ENCODE data around the gene TOB2. TPM values are rescaled to one million over a fixed set of nuclear protein-coding genes. Genes with fewer than 3 reads are reported as not detected.

Gene TOB2
- total and polyA plus RNA-seq, 3 donors from 2014 or later, result 32.7 to 41.7 (median 35.4) TPM

GRCh38 chr22:41487037-41487935 lies 40.7 kb upstream of the TOB2 start:
- H3K9me3 ChIP-seq, result no peaks in the 10 kb centered on the region
- TF ChIP-seq CTCF (IDR thresholded peaks at IDR 0.05), result no peak
- TF ChIP-seq POLR2A (IDR thresholded peaks at IDR 0.05), result no peak
- intact Hi-C loops (cut with DNase I; ENCODE audit: low total_unique reads), result no loop called here
- H3K27ac ChIP-seq, result no peak overlapping the region
- H3K36me3 ChIP-seq (ENCODE audit: low read depth, missing control alignments), result no peaks in the 10 kb centered on the region
- 78 to 79% methylated on average over 8 of the region's 8 CpGs for WGBS, 2 donors
- DNase-seq, result no peak
- H3K4me1 ChIP-seq, result peaks cover 23% of the 10 kb centered on the region
- H3K4me3 ChIP-seq, result no peak overlapping the region
- no peaks in the 10 kb centered on the region for H3K27me3 ChIP-seq

GRCh38 chr22:41485033-41485432 lies 38.4 kb upstream of the TOB2 start:
- Histone ChIP-seq H3K27ac (no peak overlapping the region), H3K4me1 (peaks cover 24% of the 10 kb centered on the region), H3K27me3 (no peaks in the 10 kb centered on the region), H3K36me3 (ENCODE audit: low read depth, missing control alignments) (no peaks in the 10 kb centered on the region), H3K9me3 (no peaks in the 10 kb centered on the region), H3K4me3 (no peak overlapping the region)
- no peak for TF ChIP-seq POLR2A (IDR thresholded peaks at IDR 0.05)
- no peak for TF ChIP-seq CTCF (IDR thresholded peaks at IDR 0.05)
- DNase-seq, result no peak
- intact Hi-C loops (cut with DNase I; ENCODE audit: low total_unique reads), result no loop called here
- 80 to 92% methylated on average over 7 of the region's 7 CpGs for WGBS, 2 donors

GRCh38 chr22:41482319-41482935 lies 35.8 kb upstream of the TOB2 start:
- no peak overlapping the region for H3K4me3 ChIP-seq
- no peaks in the 10 kb centered on the region for H3K36me3 ChIP-seq (ENCODE audit: low read depth, missing control alignments)
- H3K27me3 ChIP-seq, result no peaks in the 10 kb centered on the region
- intact Hi-C loops (cut with DNase I; ENCODE audit: low total_unique reads), result no loop called here
- TF ChIP-seq CTCF (IDR thresholded peaks at IDR 0.05) (no peak), POLR2A (IDR thresholded peaks at IDR 0.05) (no peak)
- no peaks in the 10 kb centered on the region for H3K9me3 ChIP-seq
- 52 to 62% methylated on average over 2 of the region's 2 CpGs for WGBS, 2 donors
- peaks cover 33% of the 10 kb centered on the region for H3K4me1 ChIP-seq
- DNase-seq, result no peak
- H3K27ac ChIP-seq, result peak overlapping the region; percentile 18 to 48

- WGBS, 2 donors, result 59 to 84% methylated on average over 4 to 5 of the region's 5 CpGs
- no peak for DNase-seq
- TF ChIP-seq POLR2A (IDR thresholded peaks at IDR 0.05), result no peak
- TF ChIP-seq CTCF (IDR thresholded peaks at IDR 0.05), result no peak
- no peak overlapping the region for H3K4me3 ChIP-seq
- no peaks in the 10 kb centered on the region for H3K9me3 ChIP-seq
- H3K27ac ChIP-seq, result peak overlapping the region; percentile 18 to 48
- intact Hi-C loops (cut with DNase I; ENCODE audit: low total_unique reads), result no loop called here
- H3K27me3 ChIP-seq, result no peaks in the 10 kb centered on the region
- H3K4me1 ChIP-seq, result peaks cover 28% of the 10 kb centered on the region
- H3K36me3 ChIP-seq (ENCODE audit: low read depth, missing control alignments), result no peaks in the 10 kb centered on the region
These were observed 35.3 kb upstream of the TOB2 start for GRCh38 chr22:41481925-41482318.

Measured in testis (tissue), 3 donors.